Suppressor macrophage treated with lipopolysaccharide for 1 hour (primary cell): ENCODE results near the gene STYXL1.

ENCODE experiments used
- DNase-seq, 3 donors: peaks; one replicate each; pipeline ENCODE4 v3.0.0-alpha.2; 2020 to 2022

STYXL1 gene

DNA sequence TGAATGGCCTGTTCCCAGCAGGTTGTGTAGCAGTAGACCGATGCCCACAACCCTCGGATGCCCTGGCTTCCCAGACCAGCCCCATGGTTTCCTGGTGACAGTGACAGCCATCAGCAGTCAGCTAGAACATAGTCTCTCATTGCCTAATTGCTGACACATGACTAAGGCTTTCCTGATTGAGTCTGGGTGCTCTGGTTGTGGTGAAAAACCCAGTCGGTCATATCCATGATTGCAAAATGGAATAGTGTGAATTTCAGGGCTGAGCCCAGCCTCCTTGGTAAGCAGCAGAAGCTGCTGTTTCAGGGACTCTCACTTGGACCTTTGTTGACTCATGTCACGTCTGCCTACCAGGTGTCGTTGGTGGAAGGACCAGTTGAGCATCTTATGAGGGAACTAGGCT is 96.3 kb downstream of the STYXL1 start:
- DNase-seq = peak; percentile 89 to 97 (median 97)

- DNase-seq = peak; percentile 20 to 37 (median 25)
These were observed 97.6 kb downstream of the STYXL1 start for GRCh38 chr7:75950111-75950681.

- no peak for DNase-seq
These were observed 99.6 kb downstream of the STYXL1 start for GRCh38 chr7:75948179-75948578.
